Natural killer cell (primary cell): Measurements from ENCODE around the gene STAT5A. TPM values are rescaled to one million over a fixed set of nuclear protein-coding genes. Genes with fewer than 3 reads are reported as not detected.
"Not testable (repeated sequence)": the region's sequence is repeated elsewhere in the genome, so short reads cannot be mapped to it uniquely, and the experiment has no call there.

Source experiments
- ATAC-seq, 3 donors: fragments of 150-1000 bp in 2 of 3; fragments of 200-7000 bp in 1 of 3; cut with Tn5 transposase; 1 replicate in 1 of 3; 2 replicates in 2 of 3; pipeline ENCODE4 v1.10.0; 2021; ENCODE audit warnings: mild to moderate bottlenecking in 2 of 3, moderate library complexity in 2 of 3
- DNase-seq, 2 donors: peaks; one replicate each; pipeline versions ENCODE4 v3.0.0 to v3.0.0-alpha.2; 2013 to 2021; ENCODE audit warnings: mixed read lengths in 1 of 2
- H3K27ac ChIP-seq: one replicate; pipeline ENCODE4 v1.5.1; 2013; ENCODE audit warnings: mild to moderate bottlenecking, low read length
- H3K27me3 ChIP-seq: one replicate; pipeline ENCODE4 v1.6.1; 2013; ENCODE audit warnings: low read length; ENCODE audit not compliant: control insufficient read depth, insufficient read depth
- H3K36me3 ChIP-seq: one replicate; pipeline ENCODE4 v1.6.1; 2013; ENCODE audit warnings: low read length; ENCODE audit not compliant: control insufficient read depth, insufficient read depth
- H3K4me1 ChIP-seq: one replicate; pipeline ENCODE4 v1.6.1; 2013; ENCODE audit warnings: low read length; ENCODE audit not compliant: control insufficient read depth, insufficient read depth
- H3K4me3 ChIP-seq: one replicate; pipeline ENCODE4 v1.5.1; 2013; ENCODE audit warnings: low read length
- H3K9me3 ChIP-seq: one replicate; pipeline ENCODE4 v1.6.1; 2013; ENCODE audit warnings: low read length; ENCODE audit not compliant: control insufficient read depth, insufficient read depth
- H3K27ac Mint-ChIP-seq, 2 donors: one replicate each; pipeline ENCODE4 v1.8.0; 2022; ENCODE audit warnings: mild to moderate bottlenecking in 2 of 2, mixed read lengths in 2 of 2, moderate library complexity in 1 of 2
- H3K27me3 Mint-ChIP-seq, 2 donors: one replicate each; pipeline ENCODE4 v1.8.0; 2022; ENCODE audit warnings: low read depth in 2 of 2, mixed read lengths in 2 of 2
- H3K36me3 Mint-ChIP-seq: one replicate; pipeline ENCODE4 v1.8.0; 2022; ENCODE audit warnings: mixed read lengths
- H3K4me1 Mint-ChIP-seq, 2 donors: one replicate each; pipeline ENCODE4 v1.8.0; 2022; ENCODE audit warnings: mixed read lengths in 2 of 2
- H3K4me3 Mint-ChIP-seq: one replicate; pipeline ENCODE4 v1.8.0; 2022; ENCODE audit warnings: mild to moderate bottlenecking, moderate library complexity, mixed read lengths
- H3K9me3 Mint-ChIP-seq, 2 donors: one replicate each; pipeline ENCODE4 v1.8.0; 2022; ENCODE audit warnings: mixed read lengths in 2 of 2
- WGBS: methylation state at CpG from one replicate; pipeline ENCODE4 v1.1.7; 2013; ENCODE audit warnings: missing lambda C conversion rate; ENCODE audit not compliant: insufficient coverage; 5-methylcytosine and 5-hydroxymethylcytosine counted together
- intact Hi-C: fragments of 100-400 bp; cut with micrococcal nuclease; formaldehyde crosslinking; loops from one replicate; pipeline ENCODE4 v1.14.2; 2022
- total RNA-seq, 4 donors: library from RNA; stranded (reverse); fragments of 120-200 nt in 1 of 4; gene quantifications; one replicate each; pipeline versions ENCODE4 v1.2.3 to v1.2.4, GENCODE V29; 2013 to 2022
- TF ChIP-seq, protein P1 (sequence below): fragments of 200-600 bp; IDR thresholded peaks from one replicate; pipeline ENCODE4 v1.8.0; 2022; ENCODE audit warnings: antibody characterized with exemption

STAT5A gene
- total RNA-seq, 3 donors from 2014 or later (not counting 1 experiment from before 2014, with no cell fraction given), result 112 to 135 (median 117) TPM

DNA sequence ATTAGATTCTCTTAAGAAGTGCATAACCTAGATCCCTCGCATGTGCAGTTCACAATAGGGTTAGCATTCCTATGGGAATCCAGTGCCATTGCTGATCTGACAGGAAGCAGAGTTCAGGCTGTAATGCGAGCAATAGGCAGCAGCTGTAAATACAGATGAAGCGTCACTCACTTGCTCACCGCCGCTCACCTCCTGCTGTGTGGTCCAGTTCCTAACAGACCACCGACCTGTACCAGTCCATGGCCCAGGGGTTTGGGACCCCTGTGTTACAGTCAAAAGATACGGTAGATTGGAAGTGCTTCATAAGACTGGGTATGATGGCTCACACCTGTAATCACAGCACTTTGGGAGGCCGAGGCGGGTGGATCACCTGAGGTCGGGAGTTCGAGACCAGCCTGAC lies 2.8 kb downstream of the STAT5A start:
- Histone ChIP-seq H3K27me3 (no peaks in the 10 kb centered on the region), H3K9me3 (no peaks in the 10 kb centered on the region), H3K36me3 (peaks cover 23% of the 10 kb centered on the region), H3K4me1 (peaks cover 40% of the 10 kb centered on the region), H3K4me3 (no peak overlapping the region), H3K27ac (no peak overlapping the region)
- ATAC-seq (no peak), DNase-seq (no peak)
- WGBS, result 97% methylated on average over 11 of the region's 11 CpGs
- no peaks in the 10 kb centered on the region for H3K36me3 Mint-ChIP-seq
- no peak overlapping the region for H3K4me3 Mint-ChIP-seq
- H3K27me3 Mint-ChIP-seq, result no peaks in the 10 kb centered on the region
- TF ChIP-seq, protein P1, sequence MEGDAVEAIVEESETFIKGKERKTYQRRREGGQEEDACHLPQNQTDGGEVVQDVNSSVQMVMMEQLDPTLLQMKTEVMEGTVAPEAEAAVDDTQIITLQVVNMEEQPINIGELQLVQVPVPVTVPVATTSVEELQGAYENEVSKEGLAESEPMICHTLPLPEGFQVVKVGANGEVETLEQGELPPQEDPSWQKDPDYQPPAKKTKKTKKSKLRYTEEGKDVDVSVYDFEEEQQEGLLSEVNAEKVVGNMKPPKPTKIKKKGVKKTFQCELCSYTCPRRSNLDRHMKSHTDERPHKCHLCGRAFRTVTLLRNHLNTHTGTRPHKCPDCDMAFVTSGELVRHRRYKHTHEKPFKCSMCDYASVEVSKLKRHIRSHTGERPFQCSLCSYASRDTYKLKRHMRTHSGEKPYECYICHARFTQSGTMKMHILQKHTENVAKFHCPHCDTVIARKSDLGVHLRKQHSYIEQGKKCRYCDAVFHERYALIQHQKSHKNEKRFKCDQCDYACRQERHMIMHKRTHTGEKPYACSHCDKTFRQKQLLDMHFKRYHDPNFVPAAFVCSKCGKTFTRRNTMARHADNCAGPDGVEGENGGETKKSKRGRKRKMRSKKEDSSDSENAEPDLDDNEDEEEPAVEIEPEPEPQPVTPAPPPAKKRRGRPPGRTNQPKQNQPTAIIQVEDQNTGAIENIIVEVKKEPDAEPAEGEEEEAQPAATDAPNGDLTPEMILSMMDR, result no peak
- H3K9me3 Mint-ChIP-seq, result no peaks in the 10 kb centered on the region
- H3K4me1 Mint-ChIP-seq, result peaks cover 43 to 51% of the 10 kb centered on the region in 2 donors
- peak overlapping the region in 1 of 2 donors; percentile 11 for H3K27ac Mint-ChIP-seq
- intact Hi-C loops, result no loop called here

DNA sequence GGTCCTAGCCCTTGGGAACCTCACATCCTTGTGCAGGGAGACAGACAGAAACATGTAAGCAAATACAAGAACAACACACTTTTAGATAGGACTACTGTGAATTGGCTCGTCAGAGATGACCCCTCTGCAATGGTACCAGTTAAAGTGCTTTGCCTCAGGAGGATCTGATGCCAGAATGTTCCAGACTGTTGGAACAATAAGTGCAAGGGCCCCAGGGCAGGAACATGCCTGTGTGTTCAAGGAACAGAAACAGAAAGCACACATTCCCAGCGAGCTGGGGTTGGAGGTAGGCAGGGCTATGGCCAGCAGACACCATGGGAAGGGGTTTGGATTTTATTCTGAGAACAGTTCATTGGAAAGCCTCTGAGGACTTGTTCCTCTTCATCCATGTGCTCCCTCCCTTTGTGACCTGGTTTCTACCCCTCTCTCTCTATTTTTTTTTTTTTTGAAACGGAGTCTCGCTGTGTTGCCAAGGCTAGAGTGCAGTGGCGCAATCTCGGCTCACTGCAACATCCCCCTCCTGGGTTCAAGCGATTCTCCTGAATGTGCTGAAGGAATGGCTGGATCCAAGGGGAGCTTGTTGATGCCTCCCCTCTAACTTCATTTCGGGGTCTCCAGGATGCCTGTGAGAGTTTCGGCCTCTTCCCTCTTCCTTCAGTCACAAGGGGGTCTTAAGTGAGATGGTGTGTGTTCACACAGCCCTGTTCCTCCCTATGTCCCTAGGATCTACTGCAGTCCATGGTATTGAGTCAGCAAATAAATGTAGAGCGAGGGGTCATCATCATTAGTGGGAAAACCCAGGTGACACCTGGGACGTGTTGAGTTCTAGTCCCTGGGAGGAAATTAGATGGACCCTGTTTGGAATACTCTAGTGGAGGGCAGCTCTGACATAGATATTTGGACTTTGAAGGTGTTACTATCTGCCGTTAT lies 6.4 kb downstream of the STAT5A start:
- H3K9me3 ChIP-seq, result no peaks in the 10 kb centered on the region
- H3K36me3 ChIP-seq, result peaks cover 37% of the 10 kb centered on the region
- H3K27ac Mint-ChIP-seq, result no peak overlapping the region
- TF ChIP-seq, protein P1, result no peak
- no peak overlapping the region for H3K4me3 Mint-ChIP-seq
- H3K27me3 Mint-ChIP-seq, result no peaks in the 10 kb centered on the region
- peaks cover 10% of the 10 kb centered on the region for H3K4me1 ChIP-seq
- no peak for DNase-seq
- ATAC-seq, result no peak
- H3K36me3 Mint-ChIP-seq, result no peaks in the 10 kb centered on the region
- intact Hi-C loops, result no loop called here
- 97% methylated on average over 10 of the region's 12 CpGs for WGBS
- H3K27me3 ChIP-seq, result no peaks in the 10 kb centered on the region
- peaks cover 20 to 25% of the 10 kb centered on the region in 2 donors for H3K4me1 Mint-ChIP-seq
- no peak overlapping the region for H3K27ac ChIP-seq
- no peak overlapping the region for H3K4me3 ChIP-seq
- H3K9me3 Mint-ChIP-seq, result no peaks in the 10 kb centered on the region

- Mint-ChIP-seq H3K4me3 (no peak overlapping the region), H3K9me3 (no peaks in the 10 kb centered on the region), H3K27me3 (no peaks in the 10 kb centered on the region), H3K4me1 (peaks cover 8 to 14% of the 10 kb centered on the region in 2 donors), H3K36me3 (no peaks in the 10 kb centered on the region), H3K27ac (no peak overlapping the region)
- Histone ChIP-seq H3K4me3 (no peak overlapping the region), H3K4me1 (no peaks in the 10 kb centered on the region), H3K27me3 (no peaks in the 10 kb centered on the region), H3K9me3 (no peaks in the 10 kb centered on the region), H3K36me3 (peaks cover 40% of the 10 kb centered on the region), H3K27ac (no peak overlapping the region)
- DNase-seq (no peak), ATAC-seq (no peak)
- TF ChIP-seq, protein P1, result no peak
- WGBS, result 91% methylated on average over 3 of the region's 3 CpGs
- intact Hi-C loops, result no loop called here
These were observed 7.7 kb downstream of the STAT5A start for GRCh38 chr17:42296012-42296411.

- intact Hi-C loops, H3K36me3 Mint-ChIP-seq: not testable (repeated sequence)
These were observed 9.5 kb downstream of the STAT5A start for GRCh38 chr17:42297775-42298174.

DNA sequence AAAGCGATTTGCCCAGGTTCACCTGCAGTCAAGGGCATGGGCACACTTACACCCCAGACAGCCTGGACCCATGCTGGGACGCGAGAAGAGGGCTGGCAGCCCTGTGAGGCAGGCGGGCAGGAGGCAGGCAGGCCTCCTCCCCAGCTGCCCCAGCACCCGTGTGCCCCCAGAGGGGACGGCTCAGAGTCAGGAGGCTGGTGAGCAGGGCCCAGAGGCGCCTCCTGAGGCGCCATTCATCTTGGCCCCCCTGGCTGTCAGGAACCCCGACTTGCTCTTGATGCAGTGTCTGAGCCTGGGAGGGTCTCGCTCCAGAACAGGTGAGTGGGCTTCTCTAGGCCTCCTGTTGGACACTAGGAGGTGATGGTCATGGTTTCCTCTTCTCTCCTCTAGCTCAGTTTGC lies 11.1 kb downstream of the STAT5A start:
- DNase-seq, intact Hi-C loops, ATAC-seq, H3K4me3 ChIP-seq, H3K4me1 Mint-ChIP-seq, H3K27me3 Mint-ChIP-seq, H3K27ac Mint-ChIP-seq, H3K4me1 ChIP-seq, H3K9me3 Mint-ChIP-seq, H3K27me3 ChIP-seq, H3K9me3 ChIP-seq, H3K4me3 Mint-ChIP-seq, H3K27ac ChIP-seq: not testable (repeated sequence)
- peaks cover 16% of the 10 kb centered on the region for H3K36me3 Mint-ChIP-seq
- WGBS, result 92% methylated on average over 10 of the region's 10 CpGs
- H3K36me3 ChIP-seq, result peaks cover 59% of the 10 kb centered on the region

More at GRCh38 chr17:42297775-42298174, 9.5 kb downstream of the STAT5A start:
- not testable (repeated sequence) for H3K4me1 ChIP-seq, DNase-seq, H3K27ac Mint-ChIP-seq, H3K4me3 ChIP-seq, H3K4me3 Mint-ChIP-seq, H3K27ac ChIP-seq, H3K27me3 ChIP-seq, H3K27me3 Mint-ChIP-seq, H3K9me3 ChIP-seq, ATAC-seq, H3K9me3 Mint-ChIP-seq, H3K4me1 Mint-ChIP-seq
- 71% methylated on average over 1 of the region's 10 CpGs for WGBS
- H3K36me3 ChIP-seq, result peaks cover 51% of the 10 kb centered on the region

- no CpG with 5 or more reads among the region's 17 CpGs for WGBS
- peaks cover 16% of the 10 kb centered on the region for H3K36me3 Mint-ChIP-seq
- H3K4me1 ChIP-seq, H3K4me3 Mint-ChIP-seq, H3K4me1 Mint-ChIP-seq, DNase-seq, ATAC-seq, intact Hi-C loops, H3K9me3 ChIP-seq, H3K27ac Mint-ChIP-seq, H3K27me3 ChIP-seq, H3K4me3 ChIP-seq, H3K27me3 Mint-ChIP-seq, H3K9me3 Mint-ChIP-seq, H3K27ac ChIP-seq: not testable (repeated sequence)
- peaks cover 58% of the 10 kb centered on the region for H3K36me3 ChIP-seq
These were observed 11.6 kb downstream of the STAT5A start for GRCh38 chr17:42299913-42300312.
